Measurements from ENCODE around the gene MZT2A. TPM values are rescaled to one million over a fixed set of nuclear protein-coding genes. Genes with fewer than 3 reads are reported as not detected.
"Not testable (repeated sequence)": the region's sequence is repeated elsewhere in the genome, so short reads cannot be mapped to it uniquely, and the experiment has no call there.

MZT2A gene
- total RNA-seq, 1 experiment from 2014 or later = 69.3 TPM

GRCh38 chr2:131486201-131486902 is 5.8 kb downstream of the MZT2A start:
- not testable (repeated sequence) for H3K9me3 ChIP-seq (replicated peaks); H3K36me3 ChIP-seq; H3K4me1 ChIP-seq; H3K4me3 ChIP-seq; H3K27ac ChIP-seq; DNase-seq; H3K27me3 ChIP-seq

GRCh38 chr2:131484906-131485460 is 7.2 kb downstream of the MZT2A start:
- not testable (repeated sequence) for H3K4me1 ChIP-seq; H3K36me3 ChIP-seq; H3K27ac ChIP-seq; H3K9me3 ChIP-seq (replicated peaks); H3K4me3 ChIP-seq; DNase-seq; H3K27me3 ChIP-seq

- not testable (repeated sequence) for H3K36me3 ChIP-seq; H3K27me3 ChIP-seq; H3K27ac ChIP-seq; H3K9me3 ChIP-seq (replicated peaks); DNase-seq; H3K4me1 ChIP-seq; H3K4me3 ChIP-seq
Measured at GRCh38 chr2:131483981-131484820, 8.0 kb downstream of the MZT2A start.

- H3K36me3 ChIP-seq; H3K4me1 ChIP-seq; H3K4me3 ChIP-seq; DNase-seq; H3K27me3 ChIP-seq; H3K9me3 ChIP-seq (replicated peaks); H3K27ac ChIP-seq: not testable (repeated sequence)
Measured at GRCh38 chr2:131482506-131483155, 9.6 kb downstream of the MZT2A start.

- H3K4me1 ChIP-seq; H3K9me3 ChIP-seq (replicated peaks); H3K27ac ChIP-seq; H3K27me3 ChIP-seq; H3K36me3 ChIP-seq; H3K4me3 ChIP-seq; DNase-seq: not testable (repeated sequence)
Measured at GRCh38 chr2:131480351-131480750, 11.8 kb downstream of the MZT2A start.

GRCh38 chr2:131478850-131479461 is 13.2 kb downstream of the MZT2A start:
- not testable (repeated sequence) for H3K9me3 ChIP-seq (replicated peaks); DNase-seq; H3K36me3 ChIP-seq; H3K4me3 ChIP-seq; H3K27ac ChIP-seq; H3K4me1 ChIP-seq; H3K27me3 ChIP-seq

GRCh38 chr2:131478074-131478849 is 13.9 kb downstream of the MZT2A start:
- not testable (repeated sequence) for DNase-seq, H3K27ac ChIP-seq

GRCh38 chr2:131477227-131477626 is 15.0 kb downstream of the MZT2A start:
- not testable (repeated sequence) for H3K4me1 ChIP-seq; H3K27ac ChIP-seq; DNase-seq; H3K27me3 ChIP-seq; H3K9me3 ChIP-seq (replicated peaks); H3K4me3 ChIP-seq; H3K36me3 ChIP-seq

More at GRCh38 chr2:131478074-131478849, 13.9 kb downstream of the MZT2A start:
- not testable (repeated sequence) for H3K9me3 ChIP-seq (replicated peaks); H3K36me3 ChIP-seq; H3K4me1 ChIP-seq; H3K27me3 ChIP-seq; H3K4me3 ChIP-seq

GRCh38 chr2:131476363-131476762 is 15.8 kb downstream of the MZT2A start:
- H3K27ac ChIP-seq; H3K9me3 ChIP-seq (replicated peaks); H3K4me1 ChIP-seq; H3K36me3 ChIP-seq; H3K4me3 ChIP-seq; DNase-seq; H3K27me3 ChIP-seq: not testable (repeated sequence)

GRCh38 chr2:131475831-131476230 is 16.4 kb downstream of the MZT2A start, which contains the start of gene TUBA3D:
Gene TUBA3D, plus strand, starts transcription at chr2:131476119. Its CDS starts 81 bp downstream, at chr2:131476200.
- Histone ChIP-seq H3K4me1 (no peaks in the 10 kb centered on the region), H3K36me3 (no peaks in the 10 kb centered on the region), H3K27ac (no peak within 1 kb of the TSS), H3K9me3 (replicated peaks) (no peaks in the 10 kb centered on the region), H3K27me3 (no peaks in the 10 kb centered on the region), H3K4me3 (no peak within 1 kb of the TSS)
- DNase-seq = no peak

GRCh38 chr2:131473266-131473665 is 18.9 kb downstream of the MZT2A start:
- not testable (repeated sequence) for H3K27ac ChIP-seq; H3K36me3 ChIP-seq; H3K27me3 ChIP-seq; H3K9me3 ChIP-seq (replicated peaks); DNase-seq; H3K4me1 ChIP-seq; H3K4me3 ChIP-seq

- DNase-seq; H3K27me3 ChIP-seq; H3K9me3 ChIP-seq (replicated peaks); H3K4me1 ChIP-seq; H3K36me3 ChIP-seq; H3K4me3 ChIP-seq; H3K27ac ChIP-seq: not testable (repeated sequence)
Measured at GRCh38 chr2:131471624-131472023, 20.6 kb downstream of the MZT2A start.

- H3K27me3 ChIP-seq; DNase-seq; H3K36me3 ChIP-seq; H3K4me1 ChIP-seq; H3K27ac ChIP-seq; H3K4me3 ChIP-seq; H3K9me3 ChIP-seq (replicated peaks): not testable (repeated sequence)
Measured at GRCh38 chr2:131470944-131471343, 21.3 kb downstream of the MZT2A start.

GRCh38 chr2:131467722-131468121 is 24.5 kb downstream of the MZT2A start:
- not testable (repeated sequence) for DNase-seq; H3K4me1 ChIP-seq; H3K4me3 ChIP-seq; H3K9me3 ChIP-seq (replicated peaks); H3K36me3 ChIP-seq; H3K27me3 ChIP-seq; H3K27ac ChIP-seq
